ENCODE results near the gene ANO4.

ANO4 gene

GRCh38 chr12:101074940-101075680 is 280.5 kb downstream of the ANO4 start:
- no peak for DNase-seq (ENCODE audit: low read depth in 2 of 2)
- TF ChIP-seq CTCF (IDR thresholded peaks at IDR 0.05; ENCODE audit: low read depth, low read length) = no peak
- H3K4me3 ChIP-seq (replicated peaks in 1 of 2; ENCODE audit: low read depth in 2 of 2, low read length in 2 of 2) = no peak overlapping the region

DNA sequence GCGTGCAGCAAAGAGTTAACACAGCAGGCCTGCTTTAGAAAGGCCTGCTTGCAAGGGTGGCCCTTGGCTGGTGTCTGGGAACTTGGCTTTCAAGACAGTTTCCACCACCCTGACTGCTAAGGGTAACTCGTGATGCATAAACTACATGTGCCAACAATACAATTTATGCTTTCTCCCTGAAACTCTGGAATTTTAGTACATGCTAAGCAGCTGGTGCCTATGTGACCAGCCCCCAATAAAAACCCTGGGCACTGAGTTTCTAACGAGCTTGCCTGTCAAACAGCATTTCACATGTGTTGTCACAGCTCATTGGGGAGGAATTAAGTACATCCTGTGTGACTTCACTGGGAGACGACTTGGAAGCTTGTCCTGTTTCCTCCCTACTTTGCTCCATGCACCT is 282.3 kb downstream of the ANO4 start:
- no peak for TF ChIP-seq CTCF (IDR thresholded peaks at IDR 0.05; ENCODE audit: low read depth, low read length)
- DNase-seq (ENCODE audit: low read depth in 2 of 2) = peak; percentile 29 to 68
- no peak overlapping the region for H3K4me3 ChIP-seq (replicated peaks in 1 of 2; ENCODE audit: low read depth in 2 of 2, low read length in 2 of 2)

DNA sequence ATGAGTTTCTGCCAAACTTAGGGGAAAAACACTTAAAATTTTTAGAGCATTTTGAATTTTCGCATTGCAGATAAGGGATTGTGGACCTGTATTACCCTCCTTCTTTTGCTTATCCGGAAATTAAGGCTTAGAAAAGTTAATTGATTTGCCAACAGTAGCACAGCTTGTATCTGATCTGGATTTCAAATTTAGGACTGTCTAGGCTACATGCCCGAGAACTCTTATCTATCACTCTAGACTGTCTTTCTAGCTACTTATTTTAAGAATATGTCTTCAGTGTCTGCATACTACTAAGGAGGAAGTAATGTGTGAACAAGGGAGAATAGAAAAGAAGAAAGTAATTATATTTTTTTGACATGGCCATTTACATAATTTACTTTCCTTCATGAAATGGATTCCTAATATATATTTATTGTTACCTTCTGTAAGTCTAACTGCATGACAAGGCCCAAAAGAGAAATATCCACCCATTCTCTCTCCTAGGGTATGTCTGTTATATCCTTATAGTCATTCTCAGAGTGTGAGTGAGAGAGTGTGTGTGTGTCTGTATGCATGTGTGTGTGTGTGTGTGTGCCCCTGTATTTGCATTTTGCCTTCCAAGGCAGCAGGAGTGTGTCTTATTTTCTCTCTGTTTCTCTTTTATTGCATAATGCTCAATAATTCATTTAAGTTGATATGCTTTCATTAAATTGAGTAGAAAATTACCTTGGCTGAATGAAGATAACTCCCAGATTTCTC is 283.4 kb downstream of the ANO4 start:
- no peak overlapping the region for H3K4me3 ChIP-seq (replicated peaks in 1 of 2; ENCODE audit: low read depth in 2 of 2, low read length in 2 of 2)
- TF ChIP-seq CTCF (IDR thresholded peaks at IDR 0.05; ENCODE audit: low read depth, low read length) = no peak
- peak in 1 of 2 donors; percentile 5 for DNase-seq (ENCODE audit: low read depth in 2 of 2)

DNA sequence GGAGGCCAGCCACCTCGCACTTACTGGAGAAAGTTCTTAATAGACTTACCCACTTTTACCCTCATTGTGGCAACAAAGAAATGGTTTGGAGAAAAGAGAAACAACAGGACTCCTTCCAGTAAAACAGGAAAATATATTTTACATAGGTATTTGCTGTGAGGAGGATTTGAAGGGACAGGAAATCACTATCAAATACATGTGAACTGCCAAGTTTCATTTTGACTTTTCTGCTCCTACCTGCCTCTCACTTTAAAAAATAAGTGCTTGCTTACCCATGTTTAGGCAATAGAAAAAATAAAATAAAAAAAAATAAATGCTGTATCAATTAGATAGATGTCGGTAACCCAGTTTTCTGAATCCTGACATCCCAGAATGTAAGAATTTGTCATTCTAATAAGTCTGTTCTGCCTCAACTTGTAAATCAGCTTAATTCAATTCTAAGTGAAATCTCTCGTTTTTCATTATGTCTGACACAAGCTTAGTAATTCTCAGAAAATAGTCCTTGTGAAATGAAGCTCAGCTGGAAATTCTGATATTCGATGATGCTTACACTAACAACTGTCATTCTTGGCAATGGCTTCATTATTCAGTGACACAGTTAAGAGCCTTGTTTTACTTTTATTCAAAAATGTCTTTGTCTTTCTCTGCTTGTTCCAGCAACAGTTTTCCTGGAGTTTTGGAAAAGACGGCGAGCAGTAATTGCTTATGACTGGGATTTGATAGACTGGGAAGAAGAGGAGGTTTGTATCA is 284.1 kb downstream of the ANO4 start:
- TF ChIP-seq CTCF (IDR thresholded peaks at IDR 0.05; ENCODE audit: low read depth, low read length) = no peak
- DNase-seq (ENCODE audit: low read depth in 2 of 2) = no peak
- no peak overlapping the region for H3K4me3 ChIP-seq (replicated peaks in 1 of 2; ENCODE audit: low read depth in 2 of 2, low read length in 2 of 2)

GRCh38 chr12:101082706-101083105 is 288.1 kb downstream of the ANO4 start:
- DNase-seq (ENCODE audit: low read depth in 2 of 2) = no peak
- no peak overlapping the region for H3K4me3 ChIP-seq (replicated peaks in 1 of 2; ENCODE audit: low read depth in 2 of 2, low read length in 2 of 2)
- no peak for TF ChIP-seq CTCF (IDR thresholded peaks at IDR 0.05; ENCODE audit: low read depth, low read length)

DNA sequence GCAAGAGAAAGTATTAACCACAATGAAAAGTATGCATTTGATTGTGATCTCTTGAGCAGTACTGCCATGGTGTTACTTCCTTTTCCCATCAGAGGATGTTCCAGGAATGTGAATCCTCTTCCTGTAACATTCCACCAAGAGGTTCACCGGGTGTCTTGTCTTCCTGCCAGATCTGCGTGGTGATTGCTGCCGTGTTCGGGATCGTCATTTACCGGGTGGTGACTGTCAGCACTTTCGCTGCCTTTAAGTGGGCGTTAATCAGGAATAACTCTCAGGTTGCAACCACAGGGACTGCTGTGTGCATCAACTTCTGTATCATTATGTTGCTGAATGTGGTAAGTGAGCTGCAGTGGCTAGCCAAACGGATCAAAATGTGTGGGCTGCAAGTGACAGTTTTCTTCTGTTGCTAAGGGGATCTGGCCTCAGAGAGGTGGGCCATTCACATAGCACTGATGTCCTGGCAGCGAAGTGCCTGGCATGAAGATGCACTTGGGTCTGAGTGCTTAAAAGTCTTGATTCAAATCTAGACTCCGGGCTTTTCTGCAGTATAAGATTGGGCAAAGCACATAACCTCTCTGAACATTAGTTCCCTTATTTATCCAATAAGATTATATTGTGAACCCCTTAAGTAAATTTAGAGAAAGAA is 292.0 kb downstream of the ANO4 start:
- no peak overlapping the region for H3K4me3 ChIP-seq (replicated peaks in 1 of 2; ENCODE audit: low read depth in 2 of 2, low read length in 2 of 2)
- DNase-seq (ENCODE audit: low read depth in 2 of 2) = peak; percentile 28 to 58
- TF ChIP-seq CTCF (IDR thresholded peaks at IDR 0.05; ENCODE audit: low read depth, low read length) = no peak

Data from cardiac fibroblast (primary cell).